Esophagus muscularis mucosa (tissue), 3 donors: ENCODE measurements around the gene NTN1.

Experiments used
- POLR2A ChIP-seq: fragments of 450-650 bp; IDR thresholded peaks from one replicate; pipeline ENCODE4 v1.6.1; 2017; ENCODE audit warnings: antibody characterized with exemption, moderate library complexity, mild to moderate bottlenecking, low read depth
- POLR2AphosphoS5 ChIP-seq, 2 donors: sonication (generic); formaldehyde crosslinking; IDR thresholded peaks; one replicate each; pipeline ENCODE4 v1.6.1; 2017; ENCODE audit warnings: antibody characterized with exemption in 2 of 2
- TF ChIP-seq, protein P1 (sequence below), 3 experiments: fragments of 200-600 bp in 2 of 3; fragments of 450-650 bp in 1 of 3; sonication (generic) in 2 of 3; IDR thresholded peaks; one replicate each; pipeline ENCODE4 v1.5.1; 2017 to 2019; ENCODE audit warnings: antibody characterized with exemption in 3 of 3, mild to moderate bottlenecking in 2 of 3, moderate library complexity in 1 of 3

DNA sequence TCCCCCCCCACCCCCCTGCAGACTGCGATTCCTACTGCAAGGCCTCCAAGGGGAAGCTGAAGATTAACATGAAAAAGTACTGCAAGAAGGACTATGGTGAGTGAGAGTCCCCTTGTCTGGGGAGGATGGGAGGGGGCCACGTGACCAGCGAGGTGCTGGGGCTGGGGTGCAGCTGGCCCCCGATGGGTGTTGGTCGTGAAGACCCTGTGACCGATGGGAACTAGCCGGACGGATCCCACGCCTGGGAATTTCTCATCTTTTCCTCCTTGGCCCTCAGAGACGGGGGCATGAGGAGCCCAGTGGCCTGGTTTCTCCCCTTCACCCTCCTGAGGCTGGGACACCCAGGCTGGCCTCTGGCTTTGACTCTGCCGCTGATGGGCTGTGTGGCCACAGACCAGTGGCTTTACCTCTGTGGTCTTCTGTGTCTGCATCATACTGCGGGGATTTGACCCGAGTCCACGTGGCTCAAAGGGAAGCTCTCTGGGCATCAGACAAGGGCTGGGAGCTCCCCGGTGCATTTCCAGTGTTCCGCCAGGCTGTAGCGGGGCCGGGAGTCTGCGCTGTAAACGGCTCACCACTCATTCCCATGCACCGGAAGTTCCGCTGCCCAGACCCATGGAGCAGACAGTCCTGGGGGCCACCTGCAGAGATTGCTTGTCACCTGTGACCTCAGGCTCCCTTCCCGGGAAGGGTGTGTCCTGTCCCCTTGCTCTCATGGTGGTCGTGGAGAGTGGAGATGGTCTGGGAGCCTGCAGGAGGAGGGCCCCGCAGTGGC is 200.0 kb downstream of the NTN1 start:
- TF ChIP-seq, protein P1, sequence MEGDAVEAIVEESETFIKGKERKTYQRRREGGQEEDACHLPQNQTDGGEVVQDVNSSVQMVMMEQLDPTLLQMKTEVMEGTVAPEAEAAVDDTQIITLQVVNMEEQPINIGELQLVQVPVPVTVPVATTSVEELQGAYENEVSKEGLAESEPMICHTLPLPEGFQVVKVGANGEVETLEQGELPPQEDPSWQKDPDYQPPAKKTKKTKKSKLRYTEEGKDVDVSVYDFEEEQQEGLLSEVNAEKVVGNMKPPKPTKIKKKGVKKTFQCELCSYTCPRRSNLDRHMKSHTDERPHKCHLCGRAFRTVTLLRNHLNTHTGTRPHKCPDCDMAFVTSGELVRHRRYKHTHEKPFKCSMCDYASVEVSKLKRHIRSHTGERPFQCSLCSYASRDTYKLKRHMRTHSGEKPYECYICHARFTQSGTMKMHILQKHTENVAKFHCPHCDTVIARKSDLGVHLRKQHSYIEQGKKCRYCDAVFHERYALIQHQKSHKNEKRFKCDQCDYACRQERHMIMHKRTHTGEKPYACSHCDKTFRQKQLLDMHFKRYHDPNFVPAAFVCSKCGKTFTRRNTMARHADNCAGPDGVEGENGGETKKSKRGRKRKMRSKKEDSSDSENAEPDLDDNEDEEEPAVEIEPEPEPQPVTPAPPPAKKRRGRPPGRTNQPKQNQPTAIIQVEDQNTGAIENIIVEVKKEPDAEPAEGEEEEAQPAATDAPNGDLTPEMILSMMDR (IDR thresholded peaks at IDR 0.05), result no peak
- no peak for TF ChIP-seq POLR2AphosphoS5 (IDR thresholded peaks at IDR 0.05)
- TF ChIP-seq POLR2A, result no peak
